ENCODE results near the gene TENM4.

TENM4 gene

DNA sequence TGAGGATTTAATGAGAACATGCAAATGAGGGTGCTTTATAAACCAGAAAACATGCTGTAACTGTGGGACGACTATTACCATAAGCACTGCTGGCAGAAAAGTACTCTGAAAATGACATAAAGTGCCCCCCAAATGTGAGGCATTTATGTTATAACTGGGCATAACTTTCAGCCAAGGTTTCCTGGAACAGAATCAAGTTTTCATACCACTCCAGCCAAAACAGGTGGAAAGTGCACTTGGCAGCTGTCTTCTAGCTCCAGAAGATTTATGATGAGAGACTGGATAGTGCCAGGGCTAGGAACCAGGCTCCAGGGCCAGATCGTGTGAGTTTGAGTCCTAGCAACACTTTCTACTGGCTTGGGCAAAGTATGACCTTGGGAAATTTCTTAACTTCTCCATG lies 339.2 kb downstream of the TENM4 start:
- no peak for DNase-seq

DNA sequence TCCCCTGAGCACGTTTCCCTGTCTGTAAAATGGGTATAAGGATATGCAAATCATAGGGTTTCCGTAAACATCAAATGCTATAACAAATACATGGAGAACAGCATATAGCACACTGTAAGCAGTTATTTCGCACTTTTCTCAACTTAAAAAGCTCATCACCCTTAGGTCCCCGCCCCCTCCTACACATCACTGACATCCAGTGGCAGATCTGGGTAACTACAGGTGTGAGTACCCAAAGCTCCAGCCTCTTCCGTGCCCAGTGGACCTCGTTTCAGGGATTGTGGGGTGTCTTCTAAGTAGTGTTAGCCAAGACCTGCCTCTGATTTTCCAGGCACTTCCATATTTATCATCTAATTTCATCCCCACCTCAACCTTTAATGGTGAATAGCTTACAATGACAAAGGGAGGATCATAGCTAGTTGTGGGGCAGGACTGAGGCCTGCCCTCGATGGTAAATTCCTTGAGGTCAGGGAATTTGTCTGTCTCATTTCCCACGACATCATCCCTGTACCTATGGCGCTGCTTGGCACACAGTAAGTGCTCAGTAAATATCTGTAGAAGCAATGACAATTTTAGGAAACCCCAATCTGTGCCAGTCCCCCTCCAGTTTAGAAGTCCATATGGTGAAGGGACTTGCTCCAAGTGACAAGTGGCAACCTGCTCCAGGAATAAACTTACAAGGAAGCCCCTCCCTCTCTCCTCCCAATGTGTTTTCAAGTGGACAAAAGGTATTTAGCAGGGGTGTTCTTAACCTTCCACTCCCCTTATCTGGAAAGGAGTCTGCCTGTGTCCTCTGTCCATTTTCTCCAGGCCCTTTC lies 340.5 kb downstream of the TENM4 start:
- no peak for DNase-seq

DNA sequence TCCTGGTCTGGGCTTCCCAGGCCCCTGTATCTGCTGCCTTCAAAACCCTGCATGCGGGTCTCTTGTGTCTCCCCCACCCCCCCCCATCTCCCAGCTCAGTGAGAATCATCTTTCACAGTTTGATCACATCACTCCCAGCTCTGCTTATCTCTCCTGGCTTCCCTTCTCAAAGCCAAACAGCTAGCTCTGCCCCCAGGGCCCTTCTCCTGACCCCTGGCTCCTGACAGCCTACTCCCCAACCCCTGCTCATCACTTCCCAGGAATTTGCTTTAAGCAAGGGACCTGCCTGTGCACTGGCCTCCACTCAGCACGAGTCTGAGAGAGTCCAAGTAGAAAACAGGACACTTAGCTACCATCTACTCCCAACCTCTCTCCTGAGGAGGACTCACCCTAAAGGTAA lies 342.7 kb downstream of the TENM4 start:
- DNase-seq = no peak

DNA sequence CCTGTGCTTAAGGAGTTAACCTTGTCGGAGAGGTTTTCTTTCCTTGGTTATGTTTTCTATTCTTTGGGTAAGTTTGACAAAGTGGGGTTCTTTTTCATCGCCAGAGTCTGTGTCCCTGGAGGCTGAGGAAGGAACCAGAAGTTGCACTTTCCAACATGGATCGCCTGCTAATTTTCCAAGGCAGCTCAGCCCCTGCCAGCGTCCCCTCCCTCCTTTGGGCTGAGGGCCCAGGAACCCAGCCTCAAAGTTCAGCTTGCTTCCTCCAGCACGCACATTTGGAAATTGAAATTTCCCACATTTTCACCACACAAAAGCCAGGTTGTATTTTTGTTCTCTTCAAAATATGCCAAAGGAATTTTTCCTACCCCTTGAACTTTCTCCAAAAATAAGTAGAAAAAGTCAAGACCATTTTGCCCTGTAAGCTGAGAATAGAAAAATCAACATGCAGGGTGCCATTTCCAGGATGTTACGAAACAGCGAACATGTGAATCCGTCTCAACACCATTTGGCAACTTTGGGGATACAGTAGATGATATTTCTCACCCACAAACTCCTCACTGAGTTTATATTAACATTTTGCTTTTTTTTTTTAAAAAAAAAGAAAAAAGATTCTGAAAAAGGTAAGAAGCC lies 343.5 kb downstream of the TENM4 start:
- no peak for DNase-seq

DNA sequence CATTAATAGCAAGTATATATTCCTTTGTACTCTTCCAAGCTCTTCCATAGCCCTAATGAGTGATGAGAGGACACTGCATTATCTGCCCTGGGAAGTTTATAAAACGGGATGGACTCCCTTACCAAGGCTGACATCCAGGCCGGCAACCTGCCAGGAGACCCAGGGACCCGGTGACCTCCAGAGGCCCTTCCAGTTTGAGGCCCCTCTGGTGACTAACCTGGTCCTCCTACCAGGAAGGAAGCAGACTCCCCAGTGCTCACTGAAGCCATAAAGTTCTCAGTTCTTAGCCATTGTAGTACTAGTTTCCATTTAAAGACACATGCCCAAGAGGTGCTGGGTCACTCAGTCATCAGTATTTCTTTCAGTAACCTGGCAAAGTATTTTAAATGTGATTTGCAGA lies 345.4 kb downstream of the TENM4 start:
- no peak for DNase-seq

DNA sequence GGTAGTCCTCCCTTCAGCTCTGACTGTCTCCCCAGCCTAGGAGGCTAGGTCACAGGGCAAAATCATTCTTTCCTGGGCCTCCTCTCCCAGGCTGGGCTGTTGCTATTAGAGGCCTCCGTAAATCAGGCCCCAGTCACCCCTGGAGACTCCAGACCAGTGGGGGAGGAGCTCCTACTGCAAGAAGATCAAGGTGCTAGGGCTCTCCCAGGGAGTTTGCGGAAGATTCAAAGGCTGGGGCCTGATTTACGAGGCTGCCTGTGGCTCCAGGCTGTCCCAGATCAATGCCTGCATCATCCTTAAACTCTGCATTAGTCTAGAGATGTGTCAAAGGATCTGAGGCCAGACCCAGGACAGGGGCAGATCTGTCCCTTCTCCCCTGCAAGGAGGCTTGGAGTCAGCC lies 346.2 kb downstream of the TENM4 start:
- DNase-seq = no peak

DNA sequence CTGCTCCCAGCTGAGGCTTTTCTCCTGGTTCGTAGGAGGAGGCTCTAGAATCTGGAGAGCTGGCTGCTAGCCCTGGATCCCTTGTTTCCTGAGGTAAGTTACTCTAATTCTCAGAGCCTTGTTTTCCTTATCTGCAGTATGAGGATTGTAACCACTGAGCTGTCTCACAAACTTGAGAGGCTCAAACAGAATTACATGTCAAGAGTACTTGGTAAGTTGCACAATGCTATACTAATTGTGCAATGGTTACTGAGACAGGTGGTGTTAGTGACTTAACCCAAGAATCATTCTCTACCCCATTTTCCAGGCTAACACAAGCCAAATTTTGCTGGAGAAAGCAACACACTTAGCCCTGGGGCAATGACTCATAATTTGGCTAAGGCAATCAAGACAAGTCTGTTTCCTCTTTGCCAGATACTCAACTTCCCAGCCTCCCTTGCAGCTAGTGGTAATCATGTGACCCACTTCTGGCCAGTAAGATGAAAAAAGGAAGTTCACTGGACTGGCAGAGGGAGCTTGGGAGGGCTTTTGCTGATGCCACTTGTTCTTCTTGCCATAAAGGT lies 348.0 kb downstream of the TENM4 start:
- DNase-seq = no peak

DNA sequence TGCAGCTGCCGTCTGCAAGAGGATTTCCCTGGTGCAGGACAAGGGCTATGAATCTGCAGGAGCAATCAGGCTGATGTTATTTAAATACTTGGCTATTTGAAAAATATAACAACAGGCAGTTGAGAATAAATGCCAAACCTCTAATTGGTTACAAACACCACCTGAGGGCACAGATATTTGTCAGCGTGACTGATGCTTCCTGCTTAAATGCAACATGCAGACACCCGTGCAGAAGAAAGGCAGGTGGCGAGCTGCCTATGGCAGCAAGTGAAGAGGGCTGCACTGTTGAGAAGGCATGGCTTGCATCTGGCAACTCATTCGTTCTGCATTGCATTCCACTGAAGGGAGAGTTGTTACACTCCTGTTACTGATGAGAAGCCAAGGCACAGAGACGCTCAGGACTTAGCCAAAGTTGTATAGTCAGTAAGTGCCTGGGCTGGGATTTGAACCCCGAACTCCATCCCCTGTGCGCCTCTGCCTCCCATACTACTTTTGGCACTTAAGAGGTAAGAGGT lies 350.6 kb downstream of the TENM4 start:
- DNase-seq = no peak

DNA sequence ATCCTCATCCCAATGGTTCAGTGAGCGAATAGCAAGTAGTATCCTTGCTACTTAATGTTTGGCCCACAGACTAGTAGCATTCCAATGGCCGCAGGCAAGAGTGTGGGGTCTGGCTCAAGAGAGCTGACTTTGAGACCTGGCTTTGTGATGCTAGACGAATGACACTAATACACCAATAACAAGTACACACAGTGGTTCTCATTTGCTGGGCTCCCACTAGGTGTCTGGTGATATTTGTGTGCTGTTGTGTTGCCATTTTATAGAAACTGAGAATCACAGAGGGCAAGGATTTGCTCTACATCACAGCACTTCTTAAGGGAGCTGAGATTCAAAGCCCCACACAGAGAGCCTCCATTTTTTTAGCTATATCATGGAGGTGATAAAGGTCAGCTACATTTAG lies 351.2 kb downstream of the TENM4 start:
- DNase-seq = no peak

DNA sequence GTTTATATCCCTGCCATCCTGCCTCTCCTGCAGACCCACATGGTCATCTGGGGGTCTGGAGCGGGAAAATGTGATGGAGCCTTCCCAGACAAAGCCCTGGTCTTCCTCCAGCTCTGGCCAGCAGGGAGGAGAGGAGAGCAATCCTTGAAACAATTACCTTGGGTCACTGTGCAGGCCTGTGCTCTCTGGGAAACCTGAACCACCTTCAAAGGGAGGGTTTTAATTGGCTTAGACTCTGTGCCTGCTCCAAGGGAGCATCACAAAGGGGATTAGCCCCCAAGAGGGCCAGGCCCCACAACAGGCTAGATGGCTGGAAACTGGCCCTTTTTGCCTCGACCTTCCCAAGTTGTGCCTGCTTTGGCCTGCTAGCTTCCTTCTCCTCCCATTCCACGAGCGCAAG lies 351.9 kb downstream of the TENM4 start:
- no peak for DNase-seq

DNA sequence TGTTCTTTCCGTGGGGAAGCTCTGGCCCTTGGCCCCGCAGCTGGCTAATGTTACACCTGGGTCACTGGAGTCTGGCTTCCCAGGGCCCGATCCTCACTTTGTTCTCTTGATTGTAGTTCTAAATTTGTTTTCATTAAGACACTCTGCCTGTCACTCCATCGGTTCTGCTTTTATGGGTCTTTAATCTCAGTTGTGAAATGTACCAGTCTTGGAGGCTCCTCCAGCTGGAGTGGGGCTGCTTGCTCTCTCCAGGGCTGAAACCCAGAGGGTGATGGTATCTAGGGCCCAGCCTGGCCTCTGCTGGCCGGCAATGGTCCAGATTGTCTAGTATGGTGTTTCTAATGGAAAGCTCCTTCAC lies 352.9 kb downstream of the TENM4 start:
- no peak for DNase-seq

DNA sequence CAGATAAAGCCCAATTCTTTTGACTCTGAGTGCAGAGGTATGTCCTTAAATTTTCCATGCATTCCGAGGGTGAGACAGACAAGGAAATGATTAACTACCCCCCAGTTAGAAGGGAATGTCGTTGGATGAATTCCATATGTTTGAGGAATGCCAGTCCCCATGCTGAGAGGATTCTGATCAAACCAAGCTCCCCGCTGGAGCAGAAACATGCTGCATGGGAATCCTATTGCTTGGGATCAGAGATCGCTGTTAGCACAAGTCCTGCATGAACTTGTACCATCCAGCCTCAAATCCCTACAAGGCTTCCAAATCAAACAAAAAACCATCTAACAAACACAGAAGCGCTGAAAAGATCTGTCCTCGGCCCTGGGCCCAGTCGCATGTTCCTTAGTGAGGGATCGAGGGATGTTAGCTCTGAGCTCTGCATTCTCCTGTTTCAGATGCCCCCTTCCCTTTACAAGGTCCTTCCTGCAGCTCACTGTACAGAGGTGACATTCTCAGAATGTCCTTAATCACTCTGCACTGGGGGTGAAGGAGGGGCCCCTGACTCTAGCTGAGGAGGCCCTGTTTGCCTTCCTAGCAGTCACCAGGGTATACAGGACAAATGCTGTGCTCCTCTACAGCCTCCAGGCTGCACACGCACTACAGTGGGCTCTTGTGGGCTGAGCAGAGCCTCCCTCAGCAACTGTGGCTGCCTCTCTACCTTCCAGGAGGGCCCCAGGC lies 353.4 kb downstream of the TENM4 start:
- no peak for DNase-seq

DNA sequence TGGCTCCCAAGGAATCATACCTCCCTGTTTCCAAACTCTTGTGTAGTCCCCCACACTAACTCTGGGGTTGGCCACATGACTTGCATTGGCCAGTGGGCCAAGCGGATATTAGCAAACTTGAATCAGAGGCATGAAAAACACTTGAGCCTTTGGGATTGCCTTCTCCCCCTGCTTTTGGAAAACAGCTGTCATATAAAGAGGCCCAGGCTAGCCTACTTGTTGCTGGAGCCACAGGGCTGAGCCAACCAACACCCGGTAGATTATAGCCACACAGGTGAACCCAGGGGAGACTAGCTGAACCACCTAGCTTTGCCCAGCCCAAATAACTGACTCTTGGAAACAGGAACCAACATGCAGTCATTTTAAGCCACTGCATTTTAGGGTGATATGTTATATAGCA lies 354.8 kb downstream of the TENM4 start:
- no peak for DNase-seq

DNA sequence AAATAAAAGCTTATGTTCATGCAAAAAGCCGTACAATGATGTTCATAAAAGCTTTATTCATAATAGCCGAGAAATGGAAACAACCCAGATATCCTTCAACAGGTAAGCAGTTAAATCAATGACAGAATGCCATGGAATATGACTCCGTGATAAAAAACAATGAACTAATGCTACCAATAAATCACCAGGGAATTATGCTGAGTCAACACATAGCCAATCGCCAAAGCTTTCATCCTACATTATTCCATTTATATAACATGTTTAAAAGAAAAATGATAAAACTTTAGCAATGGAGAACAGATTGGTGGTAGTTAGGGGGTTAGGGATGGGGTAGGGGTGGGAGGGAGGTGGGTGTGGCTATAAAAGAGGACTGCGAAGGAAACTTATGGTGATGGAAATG lies 356.4 kb downstream of the TENM4 start:
- DNase-seq = no peak

DNA sequence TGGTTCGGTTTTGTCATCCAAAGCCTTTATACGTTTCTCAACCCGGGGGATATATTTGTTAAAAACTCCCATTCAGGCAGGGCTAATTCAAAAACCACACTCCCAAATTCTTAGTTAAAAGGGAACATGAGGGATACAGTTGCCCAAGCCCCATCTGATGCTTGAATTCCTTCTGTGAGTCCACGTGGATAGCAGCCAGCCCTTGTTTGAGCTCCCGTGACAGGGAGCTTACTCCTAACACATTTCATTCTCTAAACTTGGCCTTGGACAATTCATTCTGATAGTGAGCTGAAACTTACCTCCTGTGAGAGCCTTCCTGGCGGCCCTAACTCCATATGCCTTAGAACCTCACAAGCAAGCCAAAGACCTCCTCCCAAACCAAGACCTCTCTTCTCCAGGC lies 357.5 kb downstream of the TENM4 start:
- DNase-seq = no peak

DNA sequence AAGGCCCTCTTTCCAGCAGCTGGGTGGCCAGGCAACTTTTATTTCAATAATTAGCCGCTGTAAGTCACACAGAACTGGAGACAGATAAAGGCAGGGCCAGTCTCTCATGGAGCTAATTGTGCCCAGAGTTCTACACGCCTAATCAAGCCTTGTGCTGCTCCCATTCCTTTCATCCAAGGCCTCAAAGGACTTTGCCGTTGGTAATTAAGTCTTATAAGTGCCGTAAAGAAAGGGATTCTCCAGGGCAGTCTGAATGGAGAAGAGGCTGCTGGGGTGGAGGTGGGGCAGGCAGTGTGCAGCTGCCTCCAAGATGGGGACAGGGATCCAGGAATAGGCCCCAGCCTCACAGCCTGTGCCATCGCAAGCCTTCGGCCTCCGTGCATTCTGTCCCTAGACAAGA lies 357.9 kb downstream of the TENM4 start:
- no peak for DNase-seq

DNA sequence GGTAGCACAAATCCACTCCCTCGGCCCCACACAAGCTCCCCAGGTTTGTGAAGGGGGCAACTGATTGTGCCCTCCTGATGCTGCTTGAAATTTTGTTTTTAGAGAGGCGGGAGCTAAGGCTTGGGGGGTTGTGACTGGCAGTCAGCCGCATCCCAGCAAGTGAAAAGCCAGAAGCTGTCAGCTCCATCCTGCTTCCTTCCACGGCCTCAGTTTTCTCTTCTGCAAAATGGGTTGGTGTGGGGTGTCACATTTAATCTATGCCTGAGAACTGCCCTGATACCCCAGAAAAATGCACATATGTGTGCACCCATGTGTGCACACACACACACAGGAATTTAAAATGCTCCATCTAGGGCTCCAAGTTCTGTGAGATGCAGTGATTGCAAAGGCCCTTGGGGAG lies 358.6 kb downstream of the TENM4 start:
- DNase-seq = no peak

DNA sequence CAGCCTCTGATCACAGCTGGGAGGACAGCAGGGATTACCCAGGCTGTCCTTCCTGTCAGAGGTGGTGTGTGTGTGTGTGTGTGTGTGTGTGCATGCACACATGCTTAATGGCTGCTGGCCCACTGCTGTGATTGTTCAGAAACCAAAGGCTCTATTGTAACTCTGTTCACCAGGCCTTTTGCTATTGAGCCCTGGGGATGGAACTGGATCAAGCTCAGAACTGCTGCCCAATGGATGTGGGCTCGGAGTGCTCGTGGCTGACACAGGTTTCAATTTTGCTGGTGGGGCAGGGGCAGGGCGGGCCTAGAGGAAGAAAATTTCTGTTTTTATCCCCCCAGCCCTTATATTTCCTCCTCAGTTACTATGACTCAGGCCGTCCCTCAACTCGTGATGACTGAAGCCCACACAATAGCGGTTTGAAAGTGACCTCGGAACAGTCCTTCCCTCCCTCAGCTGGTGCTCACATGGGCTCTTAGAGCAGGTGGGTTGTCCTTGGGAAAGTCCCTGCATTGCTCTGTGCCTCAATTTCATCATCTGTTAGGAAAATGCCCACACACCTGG lies 359.3 kb downstream of the TENM4 start:
- no peak for DNase-seq

DNA sequence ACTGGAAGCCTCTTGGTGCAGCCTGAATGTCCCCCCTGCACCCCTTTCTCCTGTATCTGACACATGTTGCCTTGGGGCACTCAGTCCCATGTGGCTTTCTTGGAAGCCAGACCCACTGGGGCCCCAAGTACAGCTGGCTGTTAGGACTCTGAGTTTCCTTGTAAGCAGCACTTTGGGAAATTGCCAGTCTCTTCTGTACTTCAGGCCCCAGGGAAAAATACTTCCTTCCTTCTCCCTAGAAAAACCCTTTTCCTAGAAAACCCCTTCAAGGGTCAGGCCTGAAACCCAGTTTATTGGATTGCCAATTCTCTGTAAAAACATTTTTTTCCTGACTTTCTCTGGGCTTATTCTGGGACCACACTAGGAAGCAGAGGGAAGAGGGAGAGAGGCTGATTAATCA lies 360.3 kb downstream of the TENM4 start:
- DNase-seq = no peak

DNA sequence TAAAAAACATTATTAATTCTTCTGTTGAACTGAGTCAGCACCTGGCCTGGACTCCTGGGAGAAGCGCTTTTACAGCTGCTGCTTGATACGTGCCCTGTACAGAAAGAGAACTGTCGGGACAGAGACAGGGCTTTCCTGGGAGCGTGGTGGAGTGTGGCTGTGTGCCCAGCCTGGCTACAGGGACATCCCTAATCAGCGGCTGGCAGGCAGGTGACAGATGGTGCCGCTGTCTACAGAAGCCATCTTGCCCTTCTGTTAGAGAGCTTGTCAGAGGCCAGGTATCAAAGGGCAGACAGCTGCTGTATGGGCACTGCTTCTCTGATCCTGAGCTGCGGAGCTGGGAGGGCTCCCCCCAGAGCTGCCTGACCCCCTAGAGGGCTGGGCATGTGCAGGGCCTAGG lies 361.8 kb downstream of the TENM4 start:
- no peak for DNase-seq

DNA sequence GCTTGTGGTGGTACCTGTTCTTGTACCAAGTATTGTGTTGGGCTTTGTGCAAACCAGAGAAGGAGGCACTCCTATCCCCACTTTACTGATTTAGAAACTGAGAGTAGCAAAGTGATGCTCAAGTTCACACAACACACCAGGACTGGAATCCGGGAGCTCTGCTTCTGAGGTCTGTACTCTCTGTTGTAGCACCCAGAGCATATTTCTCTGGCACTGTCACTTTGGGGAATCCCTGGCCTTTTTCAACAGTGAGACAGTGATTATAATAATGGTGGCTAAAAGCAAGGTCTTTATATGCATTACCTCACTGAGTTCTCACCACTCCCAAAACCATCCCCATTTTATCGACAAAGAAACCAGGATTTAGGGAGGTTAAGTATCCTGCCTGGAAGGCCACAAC lies 362.4 kb downstream of the TENM4 start:
- no peak for DNase-seq

DNA sequence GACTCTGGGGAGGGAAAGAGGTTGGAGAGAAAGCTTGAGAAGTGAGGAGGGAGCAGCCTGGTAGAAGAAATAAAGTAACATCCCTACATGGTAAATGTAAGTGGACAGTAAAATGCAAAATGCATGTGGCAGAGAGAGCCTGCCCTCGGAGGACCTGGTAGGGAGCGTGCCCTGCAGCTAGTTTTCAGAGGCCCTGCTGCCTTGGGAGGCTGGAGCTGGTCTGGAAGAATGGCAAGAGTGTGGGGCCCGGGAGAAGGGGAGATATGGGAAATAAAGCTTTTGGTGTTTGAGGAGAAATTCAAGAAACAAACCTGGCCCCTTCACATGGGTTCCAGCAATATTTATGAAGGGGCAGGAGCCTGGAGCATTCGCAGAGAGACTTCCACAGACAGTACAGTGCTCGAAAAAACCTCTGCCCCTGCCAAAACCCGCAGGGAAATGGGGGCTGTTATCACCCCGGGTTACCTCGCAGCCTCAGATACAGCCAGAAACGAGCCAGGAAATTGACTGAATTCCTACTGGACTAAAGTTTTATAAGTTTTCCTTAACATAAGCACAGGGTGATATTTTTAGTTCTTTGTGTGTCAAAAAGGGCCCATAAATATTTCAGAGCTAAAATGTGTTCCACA lies 363.0 kb downstream of the TENM4 start:
- DNase-seq = no peak

All from NCI-H1930 (cell line).